KMS-11 (cell line): ENCODE data around the gene GPR26.

Experiments
- H2AFZ ChIP-seq: fragments of 200-600 bp; sonication (generic); 2 replicates; pipeline ENCODE4 v1.6.1; 2016; ENCODE audit warnings: antibody characterized with exemption, mixed run types, low read depth
- H3K27ac ChIP-seq: fragments of 200-600 bp; sonication (generic); 2 replicates; pipeline ENCODE4 v1.6.1; 2016; ENCODE audit warnings: mild to moderate bottlenecking, mixed run types
- H3K27me3 ChIP-seq: fragments of 200-600 bp; sonication (generic); 2 replicates; pipeline ENCODE4 v1.6.1; 2017; ENCODE audit warnings: mild to moderate bottlenecking, low read depth, mixed run types, moderate library complexity; ENCODE audit not compliant: insufficient read depth
- H3K36me3 ChIP-seq: fragments of 200-600 bp; sonication (generic); 2 replicates; pipeline ENCODE4 v1.6.1; 2017; ENCODE audit warnings: mild to moderate bottlenecking, mixed run types; ENCODE audit not compliant: insufficient read depth
- H3K4me1 ChIP-seq: fragments of 200-600 bp; sonication (generic); 2 replicates; pipeline ENCODE4 v1.6.1; 2016; ENCODE audit warnings: mild to moderate bottlenecking, low read depth, mixed run types; ENCODE audit not compliant: poor library complexity, severe bottlenecking
- H3K4me2 ChIP-seq: fragments of 200-600 bp; sonication (generic); 2 replicates; pipeline ENCODE4 v1.7.0; 2016; ENCODE audit warnings: mild to moderate bottlenecking, mixed run types
- H3K4me3 ChIP-seq: fragments of 200-600 bp; sonication (generic); IDR thresholded peaks from 2 replicates; pipeline ENCODE4 v1.6.1; 2017; ENCODE audit warnings: low read depth, low read length, mixed read lengths; ENCODE audit not compliant: insufficient read depth
- H3K79me2 ChIP-seq: fragments of 200-600 bp; sonication (generic); 2 replicates; pipeline ENCODE4 v1.6.1; 2016; ENCODE audit warnings: low read depth, mixed run types; ENCODE audit not compliant: insufficient read depth
- H3K9ac ChIP-seq: fragments of 200-600 bp; sonication (generic); 2 replicates; pipeline ENCODE4 v1.6.1; 2016; ENCODE audit warnings: mild to moderate bottlenecking, mixed run types
- H4K20me1 ChIP-seq: fragments of 200-600 bp; sonication (generic); 2 replicates; pipeline ENCODE4 v1.6.1; 2016; ENCODE audit warnings: mild to moderate bottlenecking, mixed run types; ENCODE audit not compliant: insufficient read depth
- TF ChIP-seq, protein P1 (sequence below): fragments of 200-600 bp; sonication (generic); conservative IDR thresholded peaks from 2 replicates; pipeline ENCODE4 v1.6.1; 2017; ENCODE audit warnings: low read depth, mild to moderate bottlenecking, antibody characterized with exemption, low read length, moderate library complexity, mixed read lengths

Gene GPR26

DNA sequence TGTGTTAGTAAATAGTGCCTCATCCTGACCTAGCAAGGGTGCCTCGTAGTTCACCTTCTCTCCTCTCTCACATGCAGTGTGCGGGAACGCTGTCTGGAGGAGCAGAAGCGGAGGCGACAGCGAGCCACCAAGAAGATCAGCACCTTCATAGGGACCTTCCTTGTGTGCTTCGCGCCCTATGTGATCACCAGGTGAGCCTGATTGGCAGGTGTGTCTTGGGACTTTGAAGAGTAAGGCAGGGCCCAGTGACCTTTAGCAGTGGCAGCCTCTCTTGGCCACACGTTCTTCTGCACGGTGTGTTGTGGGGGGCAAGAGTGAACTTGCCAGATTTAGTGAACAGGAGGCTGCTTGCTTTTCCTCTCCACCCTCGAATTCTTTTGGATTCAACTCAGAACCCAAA is 8.6 kb downstream of the GPR26 start:
- Histone ChIP-seq H4K20me1 (no peaks in the 10 kb centered on the region), H3K36me3 (no peaks in the 10 kb centered on the region), H3K4me3 (no peak overlapping the region), H3K9ac (no peak overlapping the region), H3K4me1 (no peaks in the 10 kb centered on the region), H3K4me2 (no peak overlapping the region), H2AFZ (no peak overlapping the region), H3K27me3 (no peaks in the 10 kb centered on the region), H3K27ac (no peak overlapping the region), H3K79me2 (no peaks in the 10 kb centered on the region)
- TF ChIP-seq, protein P1, sequence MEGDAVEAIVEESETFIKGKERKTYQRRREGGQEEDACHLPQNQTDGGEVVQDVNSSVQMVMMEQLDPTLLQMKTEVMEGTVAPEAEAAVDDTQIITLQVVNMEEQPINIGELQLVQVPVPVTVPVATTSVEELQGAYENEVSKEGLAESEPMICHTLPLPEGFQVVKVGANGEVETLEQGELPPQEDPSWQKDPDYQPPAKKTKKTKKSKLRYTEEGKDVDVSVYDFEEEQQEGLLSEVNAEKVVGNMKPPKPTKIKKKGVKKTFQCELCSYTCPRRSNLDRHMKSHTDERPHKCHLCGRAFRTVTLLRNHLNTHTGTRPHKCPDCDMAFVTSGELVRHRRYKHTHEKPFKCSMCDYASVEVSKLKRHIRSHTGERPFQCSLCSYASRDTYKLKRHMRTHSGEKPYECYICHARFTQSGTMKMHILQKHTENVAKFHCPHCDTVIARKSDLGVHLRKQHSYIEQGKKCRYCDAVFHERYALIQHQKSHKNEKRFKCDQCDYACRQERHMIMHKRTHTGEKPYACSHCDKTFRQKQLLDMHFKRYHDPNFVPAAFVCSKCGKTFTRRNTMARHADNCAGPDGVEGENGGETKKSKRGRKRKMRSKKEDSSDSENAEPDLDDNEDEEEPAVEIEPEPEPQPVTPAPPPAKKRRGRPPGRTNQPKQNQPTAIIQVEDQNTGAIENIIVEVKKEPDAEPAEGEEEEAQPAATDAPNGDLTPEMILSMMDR = no peak

DNA sequence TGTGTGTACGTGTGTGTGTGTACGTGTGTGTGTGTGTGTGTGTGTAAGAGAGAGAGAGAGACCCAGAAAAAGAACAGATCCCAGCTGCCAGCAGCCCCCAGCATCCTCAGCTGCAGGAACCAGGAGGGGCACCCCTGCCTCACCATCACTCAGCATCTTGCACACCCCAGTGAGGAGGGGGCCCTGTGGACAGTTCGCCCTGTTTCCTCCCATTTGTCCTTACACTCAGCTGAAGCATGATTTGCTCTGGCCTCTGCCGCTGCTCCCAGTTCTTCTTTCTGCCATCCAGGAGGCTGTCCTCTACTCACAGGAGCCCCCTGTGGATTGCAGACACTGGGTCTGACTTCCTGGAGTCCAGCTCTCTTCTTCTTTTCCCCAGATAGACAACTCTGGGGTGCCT is 9.7 kb downstream of the GPR26 start:
- Histone ChIP-seq H2AFZ (no peak overlapping the region), H3K27me3 (no peaks in the 10 kb centered on the region), H3K27ac (no peak overlapping the region), H3K9ac (no peak overlapping the region), H3K36me3 (no peaks in the 10 kb centered on the region), H3K4me3 (no peak overlapping the region), H3K4me2 (no peak overlapping the region), H3K79me2 (no peaks in the 10 kb centered on the region), H4K20me1 (no peaks in the 10 kb centered on the region), H3K4me1 (no peaks in the 10 kb centered on the region)
- TF ChIP-seq, protein P1 = no peak

DNA sequence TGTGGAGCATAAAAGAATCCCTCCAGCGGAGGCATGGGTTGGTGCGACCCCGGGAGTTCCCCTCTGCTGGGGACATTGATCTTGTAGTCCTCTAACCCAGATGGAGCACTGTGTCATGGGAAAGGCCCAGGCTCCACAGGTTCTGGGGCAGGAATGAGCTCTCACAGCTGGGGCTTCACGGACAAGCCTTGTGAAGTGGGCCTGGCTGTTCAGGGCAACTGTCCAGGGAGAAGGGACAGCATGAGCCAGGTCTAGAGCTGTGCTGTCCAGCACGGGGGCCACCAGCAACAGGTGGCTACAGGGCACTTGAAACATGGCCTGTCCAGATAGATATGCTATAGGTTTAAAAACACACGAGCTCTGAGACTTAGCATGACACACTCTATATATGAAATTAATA is 11.4 kb downstream of the GPR26 start:
- Histone ChIP-seq H3K27me3 (no peaks in the 10 kb centered on the region), H3K4me3 (no peak overlapping the region), H3K4me1 (no peaks in the 10 kb centered on the region), H4K20me1 (no peaks in the 10 kb centered on the region), H3K9ac (no peak overlapping the region), H2AFZ (no peak overlapping the region), H3K4me2 (no peak overlapping the region), H3K36me3 (no peaks in the 10 kb centered on the region), H3K27ac (no peak overlapping the region), H3K79me2 (no peaks in the 10 kb centered on the region)
- TF ChIP-seq, protein P1 = no peak

DNA sequence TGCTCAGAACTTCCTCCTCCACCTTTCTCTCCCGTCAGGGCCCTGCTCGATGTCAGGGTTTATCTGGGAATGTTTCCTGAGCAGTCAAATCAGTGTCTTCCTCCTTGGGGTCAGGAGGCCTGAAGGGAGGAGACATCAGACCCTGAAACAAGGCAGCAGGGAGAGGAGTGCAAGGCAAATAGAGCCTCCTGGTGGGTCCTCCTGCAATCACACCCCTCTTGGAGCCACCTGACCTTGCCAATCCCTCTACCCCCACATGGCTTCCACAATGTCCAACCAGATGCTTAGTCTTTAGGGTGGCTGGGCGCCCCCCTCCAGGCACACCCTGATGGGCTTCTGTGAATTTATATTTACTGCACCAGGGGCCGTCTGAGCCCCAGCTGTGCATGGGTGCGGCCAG is 12.2 kb downstream of the GPR26 start:
- no peak overlapping the region for H3K4me3 ChIP-seq
- H3K4me2 ChIP-seq = no peak overlapping the region
- H4K20me1 ChIP-seq = no peaks in the 10 kb centered on the region
- H3K36me3 ChIP-seq = no peaks in the 10 kb centered on the region
- TF ChIP-seq, protein P1 = no peak
- no peak overlapping the region for H2AFZ ChIP-seq
- no peak overlapping the region for H3K9ac ChIP-seq
- no peaks in the 10 kb centered on the region for H3K4me1 ChIP-seq
- no peaks in the 10 kb centered on the region for H3K79me2 ChIP-seq
- no peaks in the 10 kb centered on the region for H3K27me3 ChIP-seq
- H3K27ac ChIP-seq = no peak overlapping the region

DNA sequence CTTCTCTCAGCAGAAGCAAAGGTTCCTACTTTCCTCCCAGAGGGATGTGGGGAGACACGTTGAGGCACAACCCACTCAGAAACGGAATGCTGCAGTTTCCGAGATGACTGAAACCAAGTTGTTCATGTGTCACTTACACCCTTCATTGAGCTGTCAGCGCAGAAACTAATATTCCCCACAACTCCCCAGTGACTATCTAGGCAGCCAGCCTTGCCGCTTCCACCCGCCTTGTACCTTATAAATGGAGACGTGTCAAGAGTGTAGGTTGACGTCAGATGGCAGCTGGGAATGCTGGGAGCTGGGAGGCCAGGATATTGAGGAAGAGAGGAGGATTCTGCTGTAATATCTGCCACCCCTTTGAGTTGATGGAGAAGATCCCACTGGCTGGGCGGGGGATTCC is 15.1 kb downstream of the GPR26 start:
- Histone ChIP-seq H2AFZ (no peak overlapping the region), H3K27me3 (no peaks in the 10 kb centered on the region), H4K20me1 (no peaks in the 10 kb centered on the region), H3K79me2 (no peaks in the 10 kb centered on the region), H3K4me3 (no peak overlapping the region), H3K36me3 (no peaks in the 10 kb centered on the region), H3K4me1 (no peaks in the 10 kb centered on the region), H3K27ac (no peak overlapping the region), H3K9ac (no peak overlapping the region), H3K4me2 (no peak overlapping the region)
- TF ChIP-seq, protein P1 = no peak
